Fibroblast of the conjunctiva (primary cell): ENCODE results near the gene SLC9A5.

ENCODE experiments used
- DNase-seq: peaks from one replicate; pipeline ENCODE4 v3.0.0-alpha.2; 2010; ENCODE audit warnings: low read depth

SLC9A5 gene

DNA sequence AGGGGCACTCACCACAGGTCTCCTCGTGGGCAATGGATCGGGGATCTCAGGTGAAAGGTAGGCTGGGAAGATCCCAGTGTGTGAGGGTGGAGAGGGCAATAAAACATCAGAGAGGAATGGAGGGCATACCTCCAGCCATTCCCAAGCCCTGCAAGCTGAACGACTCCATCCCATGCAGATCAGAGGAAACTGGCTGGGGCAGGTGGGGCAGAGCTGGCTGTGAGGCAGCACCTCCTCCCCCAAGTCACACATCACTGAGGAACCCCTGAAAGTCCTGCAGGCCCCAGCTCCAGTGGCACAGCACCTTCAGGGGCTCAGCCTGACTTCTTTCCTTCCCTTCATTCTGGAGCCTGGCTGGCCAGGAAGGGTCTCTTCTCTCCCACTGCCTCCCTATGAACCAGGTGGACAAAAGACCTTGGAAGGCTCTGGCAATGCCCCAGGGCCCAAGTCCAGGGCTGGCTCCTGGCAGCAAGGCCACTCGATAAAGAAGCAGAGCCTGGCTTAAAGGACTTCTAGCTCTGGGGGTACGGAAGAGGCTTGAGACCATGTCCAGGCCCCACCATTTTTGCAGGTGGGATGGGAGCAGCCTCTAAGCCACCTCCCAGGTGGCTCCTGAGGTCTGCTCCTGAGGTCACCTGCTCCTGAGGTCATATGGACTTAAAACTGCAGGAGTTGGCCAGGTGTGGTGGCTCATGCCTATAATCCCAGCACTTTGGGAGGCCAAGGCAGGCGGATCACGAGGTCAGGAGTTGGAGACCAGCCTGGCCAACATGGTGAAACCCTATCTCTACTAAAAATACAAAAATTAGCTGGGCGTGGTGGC lies 35.4 kb upstream of the SLC9A5 start:
- DNase-seq = no peak

DNA sequence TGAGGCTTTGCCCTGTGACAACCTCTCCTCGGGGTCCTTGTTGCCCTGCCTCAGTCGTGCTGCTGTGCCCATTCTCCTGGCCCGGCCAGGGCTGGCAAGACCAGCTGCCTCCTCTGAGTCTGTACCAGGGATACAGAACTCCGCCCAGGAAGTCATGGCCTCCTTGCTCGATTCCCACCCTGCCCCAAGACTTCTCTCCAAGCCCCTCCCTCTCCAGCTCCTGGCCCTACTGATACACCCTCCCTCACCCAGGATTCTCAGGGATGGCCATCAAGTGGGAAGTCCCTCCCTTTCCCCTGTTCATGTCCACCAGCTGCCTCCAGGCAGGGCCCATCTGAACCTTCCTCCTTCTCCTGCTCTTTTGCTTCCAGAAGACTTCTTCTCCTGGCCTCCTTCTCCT lies 33.1 kb upstream of the SLC9A5 start:
- no peak for DNase-seq

DNA sequence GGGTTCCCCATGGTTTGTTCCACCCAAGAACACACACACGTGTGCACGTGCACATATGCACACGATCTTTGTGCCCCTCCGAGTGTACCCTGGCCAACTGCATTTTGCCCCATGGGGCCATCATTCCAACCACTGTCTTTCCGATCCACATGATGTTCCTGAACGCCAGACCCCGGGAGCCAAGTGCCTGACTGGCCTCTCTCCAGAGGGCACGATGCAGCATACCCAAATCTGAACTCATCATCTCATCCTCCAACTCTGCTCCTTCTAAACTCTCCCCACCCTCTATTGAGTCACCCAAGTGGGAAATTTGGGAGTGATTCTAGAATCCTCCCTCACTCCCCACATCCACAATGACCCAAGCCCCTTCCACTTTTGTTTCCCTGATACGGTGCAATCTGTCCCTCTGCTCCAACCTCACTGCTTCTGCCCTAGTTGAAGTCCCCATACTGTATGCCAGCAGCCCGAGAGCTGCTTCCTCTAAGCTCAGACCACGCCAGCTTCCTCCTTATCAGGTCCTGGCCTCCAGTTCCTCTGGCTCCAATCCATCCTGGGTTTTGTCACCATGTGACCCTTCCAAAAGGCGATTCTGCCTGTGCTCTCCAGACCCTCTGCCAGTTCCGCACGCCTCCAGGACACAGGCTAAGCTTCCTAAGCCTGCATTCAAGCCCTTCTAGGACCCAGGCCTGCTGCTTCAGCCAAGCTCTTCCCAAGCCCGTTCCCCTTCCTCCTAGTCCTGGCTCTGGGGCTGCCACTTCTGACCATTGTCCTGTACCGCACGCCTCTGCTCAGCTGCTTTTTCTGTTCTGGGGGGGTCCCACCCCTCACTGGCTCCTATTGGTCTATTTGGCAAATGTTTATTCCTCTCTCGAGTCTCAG lies 31.9 kb upstream of the SLC9A5 start:
- DNase-seq = no peak

DNA sequence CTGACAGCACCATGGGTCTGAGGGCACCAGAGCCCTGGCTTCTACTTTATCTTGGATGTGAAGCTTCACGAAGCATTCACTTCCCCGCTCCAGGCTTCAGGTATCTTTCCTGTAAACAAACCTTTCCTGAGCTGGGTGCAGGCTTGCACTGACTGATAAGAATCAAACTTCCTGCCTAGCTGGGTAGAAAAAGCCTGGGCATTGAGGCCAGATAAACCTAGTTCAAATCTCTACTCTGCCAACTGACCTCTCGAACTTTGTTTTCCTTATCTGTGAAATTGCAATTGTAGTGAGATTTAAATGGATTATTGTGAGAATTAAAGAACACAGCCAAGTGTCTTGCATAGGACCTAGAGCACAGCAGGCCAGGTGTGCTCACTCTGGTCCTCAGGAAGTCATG lies 24.8 kb upstream of the SLC9A5 start:
- DNase-seq = no peak

DNA sequence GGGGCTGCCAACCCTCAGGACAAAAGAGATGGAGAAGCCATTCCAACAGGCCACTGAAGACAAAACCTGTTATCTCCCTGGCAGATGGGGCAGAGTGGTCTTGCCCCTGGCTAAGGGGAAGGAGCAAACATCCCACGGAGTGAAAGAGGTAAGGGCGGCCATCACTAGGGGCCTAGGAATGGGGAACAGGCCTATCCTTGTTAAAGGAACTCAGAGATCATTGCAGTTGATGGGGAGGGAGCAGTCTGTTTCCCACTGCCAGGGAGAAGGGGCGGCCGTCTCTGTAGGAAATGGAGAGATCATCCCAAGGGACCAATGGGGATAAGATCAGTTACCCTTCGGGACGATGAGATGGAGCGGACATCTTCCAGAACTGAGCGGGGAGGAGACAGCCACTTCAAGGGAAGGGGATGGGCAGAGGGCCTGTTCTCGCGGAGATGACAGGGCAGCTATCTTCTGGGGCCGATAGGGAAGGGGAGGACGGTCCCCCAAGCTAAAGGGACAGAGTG lies 22.4 kb upstream of the SLC9A5 start:
- DNase-seq = no peak

DNA sequence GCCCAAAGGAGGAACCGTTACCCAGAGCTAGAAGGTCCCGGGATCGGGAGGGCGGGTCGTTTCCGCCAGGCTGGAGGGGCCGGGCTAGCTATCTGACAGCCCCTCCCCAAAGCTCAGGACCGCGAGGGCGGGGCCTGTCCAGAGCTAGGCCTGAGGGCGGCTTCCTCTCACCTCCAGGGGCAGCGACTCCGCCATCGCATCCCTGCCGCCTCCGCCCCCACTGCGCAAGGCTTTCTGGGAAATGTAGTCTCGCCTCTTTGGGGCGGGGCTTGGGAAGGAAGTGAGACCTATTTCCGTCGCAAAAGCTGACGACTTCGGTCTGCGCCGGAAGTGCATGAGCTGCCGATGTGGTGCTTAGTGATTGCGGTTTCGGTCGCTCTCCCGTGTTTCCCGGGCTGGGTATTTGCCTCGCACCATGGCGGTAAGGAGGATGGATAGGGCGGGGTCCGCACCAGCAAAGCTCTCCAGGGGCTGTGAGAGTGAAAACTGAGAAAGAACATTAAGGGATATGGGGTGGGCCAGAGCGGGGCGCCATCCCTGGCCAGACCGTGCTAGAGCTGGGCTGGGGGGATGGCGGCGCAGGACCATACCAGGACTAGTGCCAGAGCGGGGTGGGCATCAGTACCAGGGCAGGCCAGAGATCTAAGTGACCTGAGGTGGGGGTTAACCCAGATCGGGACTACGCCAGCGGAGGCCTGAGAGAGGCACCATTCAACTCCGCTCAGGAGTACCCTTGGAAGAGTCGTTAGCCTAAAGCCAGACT lies 21.8 kb upstream of the SLC9A5 start, which contains the start of gene TMEM208:
Gene TMEM208 (plus strand): TSS at position 327 of the 763 bp plus-strand sequence. CDS start 89 bp downstream, at position 416.
- peak; percentile 96 for DNase-seq

DNA sequence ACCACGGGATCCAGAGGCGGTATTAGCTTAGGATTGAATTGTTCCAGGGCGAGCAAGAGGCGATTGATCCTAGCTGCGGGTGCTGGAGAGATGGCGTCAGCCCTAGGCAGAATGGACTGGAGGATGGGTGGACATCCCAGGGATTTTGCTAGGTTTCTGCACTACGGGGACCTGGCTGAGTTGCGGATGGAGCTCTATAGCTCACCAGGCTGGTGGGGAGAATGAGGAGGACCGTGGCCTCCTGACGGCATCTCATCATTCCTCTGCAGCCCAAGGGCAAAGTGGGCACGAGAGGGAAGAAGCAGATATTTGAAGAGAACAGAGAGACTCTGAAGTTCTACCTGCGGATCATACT lies 21.2 kb upstream of the SLC9A5 start:
- no peak for DNase-seq

DNA sequence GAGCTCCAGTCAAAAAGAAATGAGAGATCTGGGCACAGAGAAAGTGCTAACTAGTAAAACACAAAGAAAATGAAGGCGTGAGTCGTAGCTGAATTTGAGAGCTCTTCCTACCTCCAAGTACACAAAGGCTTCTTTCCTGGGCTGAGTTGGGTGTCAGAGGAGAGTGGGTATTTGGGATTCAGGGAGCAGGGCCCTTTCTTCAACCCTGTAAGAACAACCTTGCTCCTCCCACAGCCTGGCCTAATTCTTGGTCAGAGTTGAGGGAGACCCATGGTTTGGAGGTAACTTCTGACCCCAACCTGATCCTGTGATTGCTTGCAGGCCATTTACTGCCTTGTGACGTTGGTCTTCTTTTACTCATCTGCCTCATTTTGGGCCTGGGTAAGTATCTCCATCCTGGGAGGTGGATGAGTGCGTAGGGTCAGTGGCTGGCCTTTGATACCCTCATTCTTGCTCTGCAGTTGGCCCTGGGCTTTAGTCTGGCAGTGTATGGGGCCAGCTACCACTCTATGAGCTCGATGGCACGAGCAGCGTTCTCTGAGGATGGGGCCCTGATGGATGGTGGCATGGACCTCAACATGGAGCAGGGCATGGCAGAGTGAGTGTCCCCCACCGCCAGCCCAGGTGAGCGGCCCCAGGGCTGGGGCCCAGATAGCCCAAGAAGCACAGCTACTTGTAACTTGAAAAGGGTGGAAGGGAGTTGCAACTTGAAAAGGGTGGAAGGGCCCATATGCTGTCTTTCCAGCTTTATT lies 20.6 kb upstream of the SLC9A5 start:
- DNase-seq = no peak

DNA sequence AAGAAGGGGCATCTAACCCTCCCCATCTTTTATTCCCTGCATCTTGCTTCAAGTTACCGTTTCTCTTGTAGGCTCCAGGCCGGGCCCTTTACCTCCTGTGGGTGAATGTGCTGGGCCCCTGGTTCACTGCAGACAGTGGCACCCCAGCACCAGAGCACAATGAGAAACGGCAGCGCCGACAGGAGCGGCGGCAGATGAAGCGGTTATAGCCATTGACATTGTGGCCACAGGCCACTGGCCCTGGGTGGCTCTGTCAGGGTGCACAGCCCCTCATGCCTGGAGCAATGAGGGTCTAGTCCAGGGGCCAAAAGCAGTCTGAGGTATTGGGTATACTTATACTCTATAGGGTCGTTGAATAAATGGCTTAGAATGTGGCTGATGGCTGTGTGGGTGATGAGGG lies 19.9 kb upstream of the SLC9A5 start:
- DNase-seq = no peak

DNA sequence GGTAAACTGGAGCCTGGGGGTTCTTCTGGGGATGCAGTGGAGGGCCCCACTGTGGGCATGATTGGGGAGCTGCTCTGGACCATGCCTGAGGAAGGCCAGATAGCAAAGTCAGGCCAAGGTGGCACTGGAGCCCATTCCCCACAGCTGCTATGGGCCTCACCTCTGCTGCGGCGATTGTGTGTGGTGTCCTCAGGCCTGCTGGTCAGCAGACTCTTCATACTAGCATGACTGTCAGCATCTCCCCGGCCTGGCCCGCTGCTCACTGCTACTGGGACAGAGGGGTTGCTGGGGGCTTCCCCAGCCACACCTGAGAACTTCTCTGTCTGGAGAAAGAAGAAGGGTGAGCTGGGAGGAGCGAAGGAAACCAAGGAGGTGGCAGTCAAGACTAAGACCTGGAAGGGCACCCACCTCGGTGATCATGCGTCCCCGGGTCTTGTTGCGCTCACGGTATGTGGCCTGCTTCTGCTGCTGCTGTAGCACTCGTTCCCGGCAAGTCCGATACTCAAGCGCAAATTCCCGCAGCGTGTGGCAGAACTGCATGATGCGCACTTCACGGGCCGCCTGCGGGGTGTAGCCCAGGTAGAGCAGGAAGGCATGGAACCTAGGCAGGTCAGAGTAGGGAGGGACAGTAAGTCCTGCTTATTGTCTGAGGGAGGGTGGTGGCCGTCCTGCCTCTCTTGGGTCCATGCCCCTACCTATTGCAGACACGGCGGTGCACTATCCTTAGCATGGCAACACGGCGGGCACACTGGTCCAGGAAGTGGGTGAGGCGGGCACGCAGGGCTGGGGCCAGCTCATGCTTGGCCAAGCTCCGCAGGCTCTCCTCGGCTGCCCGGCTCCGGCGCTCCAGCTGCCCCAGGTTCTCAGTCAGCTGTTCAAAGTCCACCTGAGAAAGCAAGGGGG lies 18.6 kb upstream of the SLC9A5 start:
- DNase-seq = no peak

DNA sequence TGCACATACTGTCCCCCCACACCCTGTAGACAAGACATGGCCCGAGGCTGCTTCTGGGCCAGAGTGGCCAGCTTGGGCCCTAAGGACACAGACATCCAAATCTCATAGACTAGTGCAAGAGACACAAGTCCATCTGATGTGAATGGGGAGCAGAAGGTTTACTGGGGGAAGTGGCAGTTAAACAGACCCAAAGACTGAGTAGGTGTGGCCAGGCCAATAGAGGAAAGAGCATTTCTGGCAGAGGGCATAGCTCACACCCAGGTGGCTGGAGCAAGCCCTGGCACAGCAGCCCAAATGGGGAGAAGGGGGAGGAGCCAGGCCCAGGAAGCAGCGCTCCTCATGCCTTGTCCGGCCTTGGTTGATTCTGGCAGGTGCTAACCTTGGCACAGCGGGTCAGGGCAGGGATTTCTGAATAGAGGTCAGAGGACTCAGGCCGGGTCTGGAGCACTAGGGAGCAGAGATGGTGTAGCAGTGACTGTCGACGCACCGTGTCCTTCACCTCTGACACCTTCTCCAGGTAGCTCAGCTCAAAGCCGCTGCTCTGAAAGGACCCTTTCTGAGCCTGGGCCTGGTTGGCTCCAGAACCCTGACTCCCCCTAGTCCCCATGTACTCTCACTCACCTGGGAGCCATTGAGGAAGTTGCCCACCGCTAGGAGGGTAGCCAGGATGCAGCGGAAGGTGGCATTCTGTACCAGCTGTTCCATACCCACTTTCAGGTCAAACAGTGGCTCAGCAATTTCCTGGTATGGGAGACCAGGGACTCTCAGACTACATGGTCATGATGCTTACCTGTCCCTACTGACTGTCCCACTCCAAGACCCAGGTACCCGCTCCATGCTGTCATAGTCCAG lies 17.7 kb upstream of the SLC9A5 start:
- no peak for DNase-seq

DNA sequence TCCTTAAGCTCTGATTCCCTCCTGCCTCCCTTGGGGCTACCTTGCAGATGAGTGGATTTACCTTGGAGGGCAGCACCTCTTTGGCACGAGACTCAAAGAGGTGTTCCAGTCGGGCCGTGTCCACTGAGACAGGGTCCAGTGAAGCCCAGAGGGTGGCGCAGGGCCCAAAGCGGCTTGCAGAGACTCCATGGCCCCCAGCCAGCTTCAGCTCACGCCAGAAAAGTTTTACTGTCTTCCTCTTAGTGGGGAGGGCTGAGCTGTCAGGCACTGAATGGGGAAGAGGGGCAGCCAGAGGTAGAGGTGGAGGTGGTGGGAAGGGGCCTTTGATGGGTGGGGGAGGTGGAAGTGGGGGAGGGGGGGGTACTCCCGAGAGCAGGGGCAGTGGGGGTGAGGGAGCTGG lies 15.2 kb upstream of the SLC9A5 start:
- DNase-seq = no peak

DNA sequence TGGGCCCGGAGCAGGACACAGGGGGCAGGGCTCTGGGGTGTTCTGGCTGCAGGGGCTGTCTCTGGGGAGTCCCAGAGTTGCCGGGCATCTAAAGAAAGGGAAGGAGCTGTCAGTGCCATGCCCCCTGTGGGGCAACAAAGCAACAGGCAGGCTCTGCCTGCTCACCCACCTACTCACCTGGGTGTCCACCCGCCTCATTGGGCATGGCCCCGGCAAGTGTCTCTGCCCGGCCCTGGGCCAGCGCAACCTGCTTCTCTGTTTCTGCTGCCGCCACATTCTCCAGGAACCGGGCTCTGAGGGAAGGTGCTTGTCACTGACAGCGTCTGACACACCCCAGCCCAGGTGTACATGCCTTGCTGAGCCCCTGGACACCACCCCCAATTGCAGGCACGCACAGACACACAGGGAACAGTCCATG lies 14.6 kb upstream of the SLC9A5 start:
- DNase-seq = no peak

DNA sequence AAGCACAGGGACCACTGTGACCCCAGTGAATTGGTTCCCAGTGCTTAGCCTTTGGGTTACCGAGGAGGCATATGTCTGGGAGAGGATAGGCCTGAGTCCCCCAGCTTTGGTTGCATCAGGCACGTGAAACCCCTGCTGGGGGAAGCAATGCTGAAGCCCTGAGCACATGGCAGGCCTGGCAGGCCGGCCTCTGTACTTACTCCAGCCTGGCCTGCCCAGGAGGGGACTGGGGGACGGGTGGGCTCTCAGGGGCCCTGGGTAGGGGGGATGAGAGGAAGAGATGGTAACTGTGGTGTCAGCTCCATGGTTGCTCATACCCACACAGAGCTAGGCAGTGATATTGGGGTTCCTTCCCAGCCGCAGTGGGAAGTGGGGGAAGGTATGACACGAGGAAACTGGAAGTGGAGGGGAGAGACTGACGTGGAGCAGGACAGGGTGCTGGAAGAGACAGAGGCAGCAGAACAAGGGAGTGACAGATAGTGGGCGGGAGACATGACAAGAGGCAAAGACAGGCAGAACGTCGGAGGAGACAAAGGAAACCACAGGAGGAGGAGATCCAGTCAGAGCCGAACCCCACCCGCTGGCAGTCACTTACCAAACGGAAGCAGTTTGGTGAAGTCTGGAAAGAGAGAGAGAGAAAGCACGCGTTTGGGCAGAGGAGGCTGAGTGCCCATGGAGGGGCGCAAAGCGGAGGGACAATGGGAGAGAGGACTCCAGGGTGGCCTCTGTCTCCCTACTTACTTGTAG lies 12.8 kb upstream of the SLC9A5 start:
- no peak for DNase-seq

DNA sequence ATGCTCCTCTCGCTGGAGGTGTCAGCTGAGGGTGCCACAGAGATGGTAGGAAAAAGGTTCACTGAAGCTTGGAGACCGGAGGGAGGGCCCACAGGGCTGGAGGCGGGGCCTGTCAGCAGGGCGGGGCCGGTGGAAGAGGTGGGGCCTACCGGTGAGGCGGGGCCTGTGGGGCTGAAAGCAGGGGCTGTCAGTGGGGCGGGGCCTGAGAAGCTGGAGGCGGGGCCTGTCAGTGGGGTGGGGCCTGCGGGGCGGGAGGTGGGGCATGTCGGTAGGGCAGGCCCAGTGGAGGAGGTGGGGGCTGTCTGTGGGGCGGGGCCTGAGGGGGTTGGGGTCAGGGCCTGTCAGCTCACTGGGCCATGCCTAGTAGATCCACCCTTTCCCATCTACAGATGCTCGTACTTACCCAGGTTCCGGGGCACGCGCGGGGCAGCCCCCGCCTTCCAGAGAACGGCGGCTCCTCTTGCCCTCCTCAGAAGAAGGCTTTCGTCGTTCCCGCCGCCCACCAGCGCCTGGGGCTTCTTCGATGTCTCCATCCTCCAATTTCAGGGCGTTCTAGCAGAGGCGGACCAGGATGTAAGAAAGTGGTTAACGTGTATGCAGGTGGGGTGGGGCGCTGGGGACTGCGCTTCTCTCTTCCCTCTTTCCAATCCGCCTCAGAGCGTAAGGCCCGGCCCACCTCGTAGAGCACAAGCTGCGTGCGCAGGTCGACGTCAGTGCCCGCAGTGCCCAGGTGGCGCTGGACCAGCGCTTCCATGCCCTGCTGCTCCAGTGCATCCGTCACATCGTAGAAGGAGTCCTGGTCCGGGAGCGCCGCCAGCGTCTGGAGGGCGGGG lies 12.0 kb upstream of the SLC9A5 start:
- DNase-seq = peak; percentile 31

DNA sequence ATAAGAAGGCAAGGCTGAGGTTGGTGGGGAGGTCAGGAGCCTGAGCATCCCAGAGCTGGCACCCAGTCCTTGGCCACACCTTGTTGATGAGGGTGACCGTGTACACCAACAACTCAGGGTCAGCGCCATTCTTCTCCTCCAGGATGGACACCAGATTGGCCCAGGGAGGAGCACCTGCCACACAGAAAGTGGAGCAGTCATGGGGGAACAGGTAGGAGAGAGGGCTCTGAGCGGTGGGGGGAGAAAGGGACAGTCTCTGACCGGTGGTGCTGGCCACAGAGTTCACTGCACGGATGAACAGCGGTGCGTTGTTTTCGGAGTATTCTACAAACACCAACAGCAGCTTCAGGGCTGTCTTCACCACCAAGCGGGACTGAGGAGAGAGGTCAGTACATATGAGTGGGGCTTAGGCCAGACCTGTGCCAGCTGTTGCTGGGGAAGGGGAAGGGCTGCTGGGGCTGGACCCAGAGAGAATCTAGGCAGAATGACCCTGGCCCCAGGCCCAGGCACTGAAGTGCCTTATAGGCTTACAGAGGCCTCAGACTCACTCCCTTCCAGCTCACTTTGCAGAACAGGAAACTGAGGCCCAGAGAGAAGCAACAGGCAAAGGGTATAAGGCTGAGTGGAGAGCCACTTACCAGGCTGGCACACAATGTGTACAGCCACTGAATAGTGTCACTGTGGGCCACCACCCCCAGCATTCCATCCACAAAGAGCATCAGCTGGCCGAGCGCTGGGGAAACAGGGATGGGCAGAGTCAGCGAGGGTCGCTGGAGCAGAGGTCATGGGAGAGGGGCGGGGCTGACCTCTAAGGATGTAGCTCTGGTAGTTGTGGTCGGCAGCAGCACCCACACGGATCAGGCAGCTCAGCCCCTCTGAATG lies 11.1 kb upstream of the SLC9A5 start:
- DNase-seq = no peak

DNA sequence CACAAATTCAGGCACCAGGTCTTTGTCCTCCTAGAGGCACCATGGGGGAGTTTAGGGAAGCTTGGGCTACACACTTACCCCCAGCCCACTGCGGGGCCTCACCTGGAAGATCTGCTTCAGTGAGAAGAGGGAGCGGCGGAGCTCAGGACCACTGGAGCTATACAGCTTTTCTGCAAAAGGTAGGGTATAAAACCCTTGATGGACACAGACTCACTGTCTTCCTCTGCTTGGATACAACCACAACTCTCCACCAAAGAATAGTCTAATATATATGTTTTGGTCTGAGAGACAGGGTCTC lies 10.6 kb upstream of the SLC9A5 start:
- no peak for DNase-seq
